Measurements from ENCODE around the gene CACNB2. TPM values are rescaled to one million over a fixed set of nuclear protein-coding genes. Genes with fewer than 3 reads are reported as not detected.
A peak's percentile ranks its signal among the peaks of the same experiment; 100 is the strongest.

CACNB2 gene
- total and polyA plus RNA-seq, 2 of the 13 experiments (the other 11 are each of a cell fraction or from before 2014, with no cell fraction given) = not detected

DNA sequence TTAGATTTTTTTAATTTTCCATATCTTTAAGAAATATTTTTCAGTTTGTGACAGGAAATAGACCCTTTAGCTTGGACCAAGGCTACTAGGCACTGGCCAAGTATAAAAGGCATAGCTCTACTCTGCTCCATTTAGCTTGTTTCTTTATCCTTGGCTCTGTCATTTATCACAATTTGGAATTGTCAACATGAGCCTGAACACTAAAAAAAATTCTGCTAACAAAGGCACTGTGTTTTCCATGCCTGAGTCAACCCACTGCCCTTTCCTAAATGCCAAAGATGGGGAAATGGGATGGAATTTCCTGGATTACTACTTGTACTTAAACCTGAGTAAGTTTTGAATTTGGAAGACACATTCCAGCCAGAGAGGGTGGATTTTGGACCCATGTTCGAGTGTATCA is 382.8 kb downstream of the CACNB2 start (continued):
- TF ChIP-seq, protein P1, sequence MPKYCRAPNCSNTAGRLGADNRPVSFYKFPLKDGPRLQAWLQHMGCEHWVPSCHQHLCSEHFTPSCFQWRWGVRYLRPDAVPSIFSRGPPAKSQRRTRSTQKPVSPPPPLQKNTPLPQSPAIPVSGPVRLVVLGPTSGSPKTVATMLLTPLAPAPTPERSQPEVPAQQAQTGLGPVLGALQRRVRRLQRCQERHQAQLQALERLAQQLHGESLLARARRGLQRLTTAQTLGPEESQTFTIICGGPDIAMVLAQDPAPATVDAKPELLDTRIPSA (CRISPR knock-in tag; IDR thresholded peaks at IDR 0.05; ENCODE audit: borderline replicate concordance) = no peak
- no peak for TF ChIP-seq GTF3A (CRISPR knock-in tag; conservative IDR thresholded peaks at IDR 0.05)
- TF ChIP-seq, protein P2, sequence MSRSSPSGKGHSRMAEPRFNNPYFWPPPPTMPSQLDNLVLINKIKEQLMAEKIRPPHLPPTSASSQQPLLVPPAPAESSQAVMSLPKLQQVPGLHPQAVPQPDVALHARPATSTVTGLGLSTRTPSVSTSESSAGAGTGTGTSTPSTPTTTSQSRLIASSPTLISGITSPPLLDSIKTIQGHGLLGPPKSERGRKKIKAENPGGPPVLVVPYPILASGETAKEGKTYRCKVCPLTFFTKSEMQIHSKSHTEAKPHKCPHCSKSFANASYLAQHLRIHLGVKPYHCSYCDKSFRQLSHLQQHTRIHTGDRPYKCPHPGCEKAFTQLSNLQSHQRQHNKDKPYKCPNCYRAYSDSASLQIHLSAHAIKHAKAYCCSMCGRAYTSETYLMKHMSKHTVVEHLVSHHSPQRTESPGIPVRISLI (CRISPR knock-in tag; IDR thresholded peaks at IDR 0.05; ENCODE audit: borderline replicate concordance) = peak; percentile 36; the same call in 1 of the 2 replicates
- TF ChIP-seq BCL6 (CRISPR knock-in tag; IDR thresholded peaks at IDR 0.05) = peak; percentile 57; the same call in 1 of the 2 replicates
- no peak for TF ChIP-seq GABPB1 (CRISPR knock-in tag; IDR thresholded peaks at IDR 0.05)
- no peak for TF ChIP-seq KLF6 (CRISPR knock-in tag; IDR thresholded peaks at IDR 0.05)
- TF ChIP-seq ELF3 (CRISPR knock-in tag; IDR thresholded peaks at IDR 0.05) = 0 out of 2 replicates have a peak, but pooled peaks have one; percentile 21
- no peak for TF ChIP-seq ZNF225 (CRISPR knock-in tag; IDR thresholded peaks at IDR 0.05)
- TF ChIP-seq NONO (IDR thresholded peaks at IDR 0.05) = no peak
- no peak for TF ChIP-seq NONO (CRISPR knock-in tag; conservative IDR thresholded peaks at IDR 0.05)
- no peak for TF ChIP-seq MEF2D (CRISPR knock-in tag; IDR thresholded peaks at IDR 0.05)
- TF ChIP-seq, protein P3, sequence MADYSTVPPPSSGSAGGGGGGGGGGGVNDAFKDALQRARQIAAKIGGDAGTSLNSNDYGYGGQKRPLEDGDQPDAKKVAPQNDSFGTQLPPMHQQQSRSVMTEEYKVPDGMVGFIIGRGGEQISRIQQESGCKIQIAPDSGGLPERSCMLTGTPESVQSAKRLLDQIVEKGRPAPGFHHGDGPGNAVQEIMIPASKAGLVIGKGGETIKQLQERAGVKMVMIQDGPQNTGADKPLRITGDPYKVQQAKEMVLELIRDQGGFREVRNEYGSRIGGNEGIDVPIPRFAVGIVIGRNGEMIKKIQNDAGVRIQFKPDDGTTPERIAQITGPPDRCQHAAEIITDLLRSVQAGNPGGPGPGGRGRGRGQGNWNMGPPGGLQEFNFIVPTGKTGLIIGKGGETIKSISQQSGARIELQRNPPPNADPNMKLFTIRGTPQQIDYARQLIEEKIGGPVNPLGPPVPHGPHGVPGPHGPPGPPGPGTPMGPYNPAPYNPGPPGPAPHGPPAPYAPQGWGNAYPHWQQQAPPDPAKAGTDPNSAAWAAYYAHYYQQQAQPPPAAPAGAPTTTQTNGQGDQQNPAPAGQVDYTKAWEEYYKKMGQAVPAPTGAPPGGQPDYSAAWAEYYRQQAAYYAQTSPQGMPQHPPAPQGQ (CRISPR knock-in tag; IDR thresholded peaks at IDR 0.05; ENCODE audit: borderline replicate concordance) = no peak
- TF ChIP-seq, protein P4, sequence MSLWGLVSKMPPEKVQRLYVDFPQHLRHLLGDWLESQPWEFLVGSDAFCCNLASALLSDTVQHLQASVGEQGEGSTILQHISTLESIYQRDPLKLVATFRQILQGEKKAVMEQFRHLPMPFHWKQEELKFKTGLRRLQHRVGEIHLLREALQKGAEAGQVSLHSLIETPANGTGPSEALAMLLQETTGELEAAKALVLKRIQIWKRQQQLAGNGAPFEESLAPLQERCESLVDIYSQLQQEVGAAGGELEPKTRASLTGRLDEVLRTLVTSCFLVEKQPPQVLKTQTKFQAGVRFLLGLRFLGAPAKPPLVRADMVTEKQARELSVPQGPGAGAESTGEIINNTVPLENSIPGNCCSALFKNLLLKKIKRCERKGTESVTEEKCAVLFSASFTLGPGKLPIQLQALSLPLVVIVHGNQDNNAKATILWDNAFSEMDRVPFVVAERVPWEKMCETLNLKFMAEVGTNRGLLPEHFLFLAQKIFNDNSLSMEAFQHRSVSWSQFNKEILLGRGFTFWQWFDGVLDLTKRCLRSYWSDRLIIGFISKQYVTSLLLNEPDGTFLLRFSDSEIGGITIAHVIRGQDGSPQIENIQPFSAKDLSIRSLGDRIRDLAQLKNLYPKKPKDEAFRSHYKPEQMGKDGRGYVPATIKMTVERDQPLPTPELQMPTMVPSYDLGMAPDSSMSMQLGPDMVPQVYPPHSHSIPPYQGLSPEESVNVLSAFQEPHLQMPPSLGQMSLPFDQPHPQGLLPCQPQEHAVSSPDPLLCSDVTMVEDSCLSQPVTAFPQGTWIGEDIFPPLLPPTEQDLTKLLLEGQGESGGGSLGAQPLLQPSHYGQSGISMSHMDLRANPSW (CRISPR knock-in tag; IDR thresholded peaks at IDR 0.05; ENCODE audit: borderline replicate concordance) = no peak
- TF ChIP-seq ZNF678 (CRISPR knock-in tag; IDR thresholded peaks at IDR 0.05) = no peak
- TF ChIP-seq, protein P5, sequence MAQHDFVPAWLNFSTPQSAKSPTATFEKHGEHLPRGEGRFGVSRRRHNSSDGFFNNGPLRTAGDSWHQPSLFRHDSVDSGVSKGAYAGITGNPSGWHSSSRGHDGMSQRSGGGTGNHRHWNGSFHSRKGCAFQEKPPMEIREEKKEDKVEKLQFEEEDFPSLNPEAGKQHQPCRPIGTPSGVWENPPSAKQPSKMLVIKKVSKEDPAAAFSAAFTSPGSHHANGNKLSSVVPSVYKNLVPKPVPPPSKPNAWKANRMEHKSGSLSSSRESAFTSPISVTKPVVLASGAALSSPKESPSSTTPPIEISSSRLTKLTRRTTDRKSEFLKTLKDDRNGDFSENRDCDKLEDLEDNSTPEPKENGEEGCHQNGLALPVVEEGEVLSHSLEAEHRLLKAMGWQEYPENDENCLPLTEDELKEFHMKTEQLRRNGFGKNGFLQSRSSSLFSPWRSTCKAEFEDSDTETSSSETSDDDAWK (CRISPR knock-in tag; IDR thresholded peaks at IDR 0.05) = no peak
- no peak for TF ChIP-seq ZNF660 (CRISPR knock-in tag; IDR thresholded peaks at IDR 0.05; ENCODE audit: borderline replicate concordance, low read depth)
- no peak for TF ChIP-seq SSRP1 (CRISPR knock-in tag; IDR thresholded peaks at IDR 0.05)
- TF ChIP-seq TRIM24 (CRISPR knock-in tag; IDR thresholded peaks at IDR 0.05) = no peak
- 0 out of 2 replicates have a peak, but pooled peaks have one; percentile 49 for TF ChIP-seq SRF (IDR thresholded peaks at IDR 0.05; ENCODE audit: low read depth, low read length)
- TF ChIP-seq TEAD3 (CRISPR knock-in tag; optimal IDR thresholded peaks at IDR 0.05; ENCODE audit: borderline replicate concordance) = peak; percentile 58
- TF ChIP-seq SIX1 (CRISPR knock-in tag; IDR thresholded peaks at IDR 0.05; ENCODE audit: borderline replicate concordance) = no peak
- no peak for TF ChIP-seq ZNF781 (CRISPR knock-in tag; IDR thresholded peaks at IDR 0.05; ENCODE audit: borderline replicate concordance, not compliant biosample characterization)
